SK-N-SH treated with all-trans-retinoic acid at 6 μM for 48 hours (cell line): ENCODE results near the gene HNRNPC.

Source experiments
- ATAC-seq: fragments of 200-7000 bp; cut with Tn5 transposase; 3 replicates; pipeline ENCODE4 v1.9.1; 2020; ENCODE audit warnings: mild to moderate bottlenecking, moderate library complexity
- ARNTL ChIP-seq: fragments of 450-650 bp; formaldehyde crosslinking; IDR thresholded peaks from 2 replicates; pipeline ENCODE4 v1.5.0; 2020; ENCODE audit warnings: low read depth, mild to moderate bottlenecking, moderate library complexity, borderline replicate concordance
- BACH2 ChIP-seq: fragments of 250-450 bp; sonication (Bioruptor Pico); IDR thresholded peaks from 2 replicates; pipeline ENCODE4 v1.9.0; 2021; ENCODE audit warnings: mild to moderate bottlenecking, borderline replicate concordance
- CREB5 ChIP-seq: fragments of 250-450 bp; sonication (Bioruptor Pico); IDR thresholded peaks from 2 replicates; pipeline ENCODE4 v1.5.1; 2020; ENCODE audit warnings: low read depth, mild to moderate bottlenecking, moderate library complexity
- CSDC2 ChIP-seq: fragments of 250-450 bp; sonication (Bioruptor Pico); IDR thresholded peaks from 2 replicates; pipeline ENCODE4 v1.5.0; 2020; ENCODE audit warnings: mild to moderate bottlenecking, moderate library complexity
- ESRRG ChIP-seq: fragments of 250-450 bp; sonication (Bioruptor Pico); IDR thresholded peaks from 2 replicates; pipeline ENCODE4 v1.6.1; 2021; ENCODE audit warnings: mild to moderate bottlenecking
- GLIS3 ChIP-seq: fragments of 250-450 bp; sonication (Bioruptor Pico); IDR thresholded peaks from 2 replicates; pipeline ENCODE4 v1.5.0; 2020; ENCODE audit warnings: mild to moderate bottlenecking, moderate library complexity
- OSR1 ChIP-seq: fragments of 250-450 bp; sonication (Bioruptor Pico); IDR thresholded peaks from 2 replicates; pipeline ENCODE4 v1.8.0; 2022; ENCODE audit warnings: moderate library complexity, mild to moderate bottlenecking, inconsistent platforms
- PPARA ChIP-seq: fragments of 250-450 bp; sonication (Bioruptor Pico); IDR thresholded peaks from 2 replicates; pipeline ENCODE4 v1.5.0; 2020; ENCODE audit warnings: mild to moderate bottlenecking, borderline replicate concordance
- RARB ChIP-seq: fragments of 250-450 bp; sonication (Bioruptor Pico); IDR thresholded peaks from 2 replicates; pipeline ENCODE4 v1.8.0; 2021; ENCODE audit warnings: mild to moderate bottlenecking, moderate library complexity
- TCF4 ChIP-seq: fragments of 250-450 bp; sonication (Bioruptor Pico); IDR thresholded peaks from 2 replicates; pipeline ENCODE4 v1.8.0; 2021; ENCODE audit warnings: mild to moderate bottlenecking, moderate library complexity, borderline replicate concordance
- TOX ChIP-seq: fragments of 250-450 bp; sonication (Bioruptor Pico); IDR thresholded peaks from 2 replicates; pipeline ENCODE4 v1.8.0; 2021; ENCODE audit warnings: mild to moderate bottlenecking, moderate library complexity, borderline replicate concordance
- ZC3H10 ChIP-seq: fragments of 250-450 bp; sonication (Bioruptor Pico); IDR thresholded peaks from 2 replicates; pipeline ENCODE4 v1.5.1; 2021; ENCODE audit warnings: mild to moderate bottlenecking, moderate library complexity
- ZNF565 ChIP-seq: fragments of 450-650 bp; formaldehyde crosslinking; conservative IDR thresholded peaks from 2 replicates; pipeline ENCODE4 v1.5.0; 2020; ENCODE audit warnings: low read depth, mild to moderate bottlenecking, moderate library complexity
- ZNF70 ChIP-seq: fragments of 450-650 bp; formaldehyde crosslinking; IDR thresholded peaks from 2 replicates; pipeline ENCODE4 v1.5.0; 2020; ENCODE audit warnings: mild to moderate bottlenecking, moderate library complexity
- ZNF8 ChIP-seq: fragments of 450-650 bp; formaldehyde crosslinking; IDR thresholded peaks from 2 replicates; pipeline ENCODE4 v1.5.0; 2020; ENCODE audit warnings: mild to moderate bottlenecking, moderate library complexity
- TF ChIP-seq, protein P1 (sequence below): fragments of 250-450 bp; sonication (Bioruptor Pico); IDR thresholded peaks from 2 replicates; pipeline ENCODE4 v1.5.1; 2021; ENCODE audit warnings: mild to moderate bottlenecking, moderate library complexity
- TF ChIP-seq, protein P2 (sequence below): fragments of 250-450 bp; sonication (Bioruptor Pico); IDR thresholded peaks from 2 replicates; pipeline ENCODE4 v1.8.0; 2020; ENCODE audit warnings: mild to moderate bottlenecking, moderate library complexity, borderline replicate concordance
- TF ChIP-seq, protein P3 (sequence below): fragments of 250-450 bp; sonication (Bioruptor Pico); IDR thresholded peaks from 2 replicates; pipeline ENCODE4 v1.5.0; 2020; ENCODE audit warnings: mild to moderate bottlenecking, moderate library complexity

HNRNPC gene

GRCh38 chr14:21233457-21234076 is 35.7 kb downstream of the HNRNPC start:
- ATAC-seq = peak; percentile 42
- TF ChIP-seq ZNF70 (CRISPR knock-in tag) = no peak
- TF ChIP-seq GLIS3 (CRISPR knock-in tag) = no peak
- TF ChIP-seq ESRRG (CRISPR knock-in tag) = no peak
- no peak for TF ChIP-seq ZC3H10 (CRISPR knock-in tag)
- no peak for TF ChIP-seq PPARA (CRISPR knock-in tag)
- TF ChIP-seq ZNF565 = no peak
- TF ChIP-seq, protein P1, sequence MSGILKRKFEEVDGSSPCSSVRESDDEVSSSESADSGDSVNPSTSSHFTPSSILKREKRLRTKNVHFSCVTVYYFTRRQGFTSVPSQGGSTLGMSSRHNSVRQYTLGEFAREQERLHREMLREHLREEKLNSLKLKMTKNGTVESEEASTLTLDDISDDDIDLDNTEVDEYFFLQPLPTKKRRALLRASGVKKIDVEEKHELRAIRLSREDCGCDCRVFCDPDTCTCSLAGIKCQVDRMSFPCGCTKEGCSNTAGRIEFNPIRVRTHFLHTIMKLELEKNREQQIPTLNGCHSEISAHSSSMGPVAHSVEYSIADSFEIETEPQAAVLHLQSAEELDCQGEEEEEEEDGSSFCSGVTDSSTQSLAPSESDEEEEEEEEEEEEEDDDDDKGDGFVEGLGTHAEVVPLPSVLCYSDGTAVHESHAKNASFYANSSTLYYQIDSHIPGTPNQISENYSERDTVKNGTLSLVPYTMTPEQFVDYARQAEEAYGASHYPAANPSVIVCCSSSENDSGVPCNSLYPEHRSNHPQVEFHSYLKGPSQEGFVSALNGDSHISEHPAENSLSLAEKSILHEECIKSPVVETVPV (CRISPR knock-in tag) = no peak
- no peak for TF ChIP-seq BACH2 (CRISPR knock-in tag)
- no peak for TF ChIP-seq TOX (CRISPR knock-in tag)
- TF ChIP-seq, protein P2, sequence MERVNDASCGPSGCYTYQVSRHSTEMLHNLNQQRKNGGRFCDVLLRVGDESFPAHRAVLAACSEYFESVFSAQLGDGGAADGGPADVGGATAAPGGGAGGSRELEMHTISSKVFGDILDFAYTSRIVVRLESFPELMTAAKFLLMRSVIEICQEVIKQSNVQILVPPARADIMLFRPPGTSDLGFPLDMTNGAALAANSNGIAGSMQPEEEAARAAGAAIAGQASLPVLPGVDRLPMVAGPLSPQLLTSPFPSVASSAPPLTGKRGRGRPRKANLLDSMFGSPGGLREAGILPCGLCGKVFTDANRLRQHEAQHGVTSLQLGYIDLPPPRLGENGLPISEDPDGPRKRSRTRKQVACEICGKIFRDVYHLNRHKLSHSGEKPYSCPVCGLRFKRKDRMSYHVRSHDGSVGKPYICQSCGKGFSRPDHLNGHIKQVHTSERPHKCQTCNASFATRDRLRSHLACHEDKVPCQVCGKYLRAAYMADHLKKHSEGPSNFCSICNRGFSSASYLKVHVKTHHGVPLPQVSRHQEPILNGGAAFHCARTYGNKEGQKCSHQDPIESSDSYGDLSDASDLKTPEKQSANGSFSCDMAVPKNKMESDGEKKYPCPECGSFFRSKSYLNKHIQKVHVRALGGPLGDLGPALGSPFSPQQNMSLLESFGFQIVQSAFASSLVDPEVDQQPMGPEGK (CRISPR knock-in tag) = no peak
- no peak for TF ChIP-seq CREB5 (CRISPR knock-in tag)
- no peak for TF ChIP-seq ZNF8 (CRISPR knock-in tag)
- no peak for TF ChIP-seq RARB
- no peak for TF ChIP-seq CSDC2 (CRISPR knock-in tag)
- no peak for TF ChIP-seq TCF4
- no peak for TF ChIP-seq ARNTL (CRISPR knock-in tag)
- TF ChIP-seq OSR1 (CRISPR knock-in tag) = no peak

GRCh38 chr14:21231020-21231652 is 38.1 kb downstream of the HNRNPC start:
- TF ChIP-seq ZNF70 (CRISPR knock-in tag) = no peak
- TF ChIP-seq, protein P2 (CRISPR knock-in tag) = no peak
- no peak for TF ChIP-seq RARB
- TF ChIP-seq ZNF8 (CRISPR knock-in tag) = no peak
- TF ChIP-seq BACH2 (CRISPR knock-in tag) = no peak
- TF ChIP-seq ZC3H10 (CRISPR knock-in tag) = no peak
- no peak for ATAC-seq

- ATAC-seq = no peak
Measured at GRCh38 chr14:21229821-21230220, 39.4 kb downstream of the HNRNPC start.

More at GRCh38 chr14:21229821-21230220, 39.4 kb downstream of the HNRNPC start:
- TF ChIP-seq TCF4 = no peak
- TF ChIP-seq BACH2 (CRISPR knock-in tag) = no peak
- no peak for TF ChIP-seq GLIS3 (CRISPR knock-in tag)
- TF ChIP-seq, protein P3, sequence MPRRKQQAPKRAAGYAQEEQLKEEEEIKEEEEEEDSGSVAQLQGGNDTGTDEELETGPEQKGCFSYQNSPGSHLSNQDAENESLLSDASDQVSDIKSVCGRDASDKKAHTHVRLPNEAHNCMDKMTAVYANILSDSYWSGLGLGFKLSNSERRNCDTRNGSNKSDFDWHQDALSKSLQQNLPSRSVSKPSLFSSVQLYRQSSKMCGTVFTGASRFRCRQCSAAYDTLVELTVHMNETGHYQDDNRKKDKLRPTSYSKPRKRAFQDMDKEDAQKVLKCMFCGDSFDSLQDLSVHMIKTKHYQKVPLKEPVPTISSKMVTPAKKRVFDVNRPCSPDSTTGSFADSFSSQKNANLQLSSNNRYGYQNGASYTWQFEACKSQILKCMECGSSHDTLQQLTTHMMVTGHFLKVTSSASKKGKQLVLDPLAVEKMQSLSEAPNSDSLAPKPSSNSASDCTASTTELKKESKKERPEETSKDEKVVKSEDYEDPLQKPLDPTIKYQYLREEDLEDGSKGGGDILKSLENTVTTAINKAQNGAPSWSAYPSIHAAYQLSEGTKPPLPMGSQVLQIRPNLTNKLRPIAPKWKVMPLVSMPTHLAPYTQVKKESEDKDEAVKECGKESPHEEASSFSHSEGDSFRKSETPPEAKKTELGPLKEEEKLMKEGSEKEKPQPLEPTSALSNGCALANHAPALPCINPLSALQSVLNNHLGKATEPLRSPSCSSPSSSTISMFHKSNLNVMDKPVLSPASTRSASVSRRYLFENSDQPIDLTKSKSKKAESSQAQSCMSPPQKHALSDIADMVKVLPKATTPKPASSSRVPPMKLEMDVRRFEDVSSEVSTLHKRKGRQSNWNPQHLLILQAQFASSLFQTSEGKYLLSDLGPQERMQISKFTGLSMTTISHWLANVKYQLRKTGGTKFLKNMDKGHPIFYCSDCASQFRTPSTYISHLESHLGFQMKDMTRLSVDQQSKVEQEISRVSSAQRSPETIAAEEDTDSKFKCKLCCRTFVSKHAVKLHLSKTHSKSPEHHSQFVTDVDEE (CRISPR knock-in tag) = no peak
- TF ChIP-seq PPARA (CRISPR knock-in tag) = no peak
- TF ChIP-seq, all 23 proteins: peak for 0
